Activated naive CD8-positive, alpha-beta T cell treated with anti-CD3 and anti-CD28 coated beads, Interleukin-2, amount 50 U/mL, for 24 hours (primary cell): Measurements from ENCODE around the gene GATAD2B.
"Not testable (repeated sequence)": the region's sequence is repeated elsewhere in the genome, so short reads cannot be mapped to it uniquely, and the experiment has no call there.

Experiments used
- ATAC-seq: fragments of 150-1000 bp; cut with Tn5 transposase; one replicate; pipeline ENCODE4 v1.10.0; 2021
- DNase-seq: peaks from one replicate; pipeline ENCODE4 v3.0.0; 2021
- H3K27ac Mint-ChIP-seq: one replicate; pipeline ENCODE4 v1.8.0; 2021; ENCODE audit warnings: mild to moderate bottlenecking, mixed read lengths
- H3K27me3 Mint-ChIP-seq: one replicate; pipeline ENCODE4 v1.8.0; 2021; ENCODE audit warnings: mixed read lengths
- H3K36me3 Mint-ChIP-seq: one replicate; pipeline ENCODE4 v1.8.0; 2021; ENCODE audit warnings: low read depth, mixed read lengths
- H3K4me1 Mint-ChIP-seq: one replicate; pipeline ENCODE4 v1.8.0; 2021; ENCODE audit warnings: mixed read lengths
- H3K4me3 Mint-ChIP-seq: one replicate; pipeline ENCODE4 v1.8.0; 2021; ENCODE audit warnings: mild to moderate bottlenecking, moderate library complexity, mixed read lengths
- H3K9me3 Mint-ChIP-seq: one replicate; pipeline ENCODE4 v1.8.0; 2021; ENCODE audit warnings: mixed read lengths

The GATAD2B gene

GRCh38 chr1:153928791-153929341 lies 6.1 kb upstream of the GATAD2B start:
- DNase-seq, result no peak
- Mint-ChIP-seq H3K4me1 (peaks cover 16% of the 10 kb centered on the region), H3K9me3 (no peaks in the 10 kb centered on the region), H3K27ac (peak overlapping the region; percentile 40), H3K4me3 (no peak overlapping the region), H3K36me3 (no peaks in the 10 kb centered on the region), H3K27me3 (no peaks in the 10 kb centered on the region)
- ATAC-seq, result no peak

GRCh38 chr1:153928245-153928644 lies 5.5 kb upstream of the GATAD2B start:
- Mint-ChIP-seq H3K9me3 (no peaks in the 10 kb centered on the region), H3K4me3 (peak overlapping the region; percentile 1), H3K4me1 (peaks cover 17% of the 10 kb centered on the region), H3K27me3 (no peaks in the 10 kb centered on the region), H3K36me3 (no peaks in the 10 kb centered on the region), H3K27ac (peak overlapping the region; percentile 40)
- DNase-seq (no peak), ATAC-seq (no peak)

DNA sequence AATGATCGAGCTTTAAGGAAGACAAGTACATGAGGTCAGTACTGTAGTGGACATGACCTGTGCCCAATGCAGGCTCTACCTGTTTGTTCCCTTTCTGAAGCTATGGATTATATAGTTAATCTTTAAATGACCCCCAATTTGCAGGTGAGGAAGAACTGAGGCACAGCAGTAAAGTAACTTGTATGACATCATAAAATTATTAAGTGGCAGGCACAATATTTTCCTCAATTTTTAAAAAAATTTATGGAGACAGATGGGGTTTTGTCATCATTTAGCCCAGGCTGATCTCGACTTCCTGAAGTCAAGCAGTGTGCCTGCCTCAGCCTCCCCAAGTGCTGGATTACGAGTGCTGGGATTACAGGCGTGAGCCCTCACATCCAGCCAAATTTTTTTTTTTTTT lies 3.6 kb upstream of the GATAD2B start:
- Mint-ChIP-seq H3K27ac (no peak overlapping the region), H3K9me3 (no peaks in the 10 kb centered on the region), H3K27me3 (no peaks in the 10 kb centered on the region), H3K4me1 (peaks cover 19% of the 10 kb centered on the region), H3K36me3 (no peaks in the 10 kb centered on the region), H3K4me3 (no peak overlapping the region)
- DNase-seq, result no peak
- no peak for ATAC-seq

GRCh38 chr1:153922076-153922971 lies 448 bp downstream of the GATAD2B start:
- Mint-ChIP-seq H3K36me3 (peaks cover 6% of the 10 kb centered on the region), H3K4me1 (peaks cover 49% of the 10 kb centered on the region), H3K27me3 (no peaks in the 10 kb centered on the region), H3K27ac (peak overlapping the region; percentile 81), H3K9me3 (no peaks in the 10 kb centered on the region), H3K4me3 (peak overlapping the region; percentile 87)
- peak; percentile 22 for ATAC-seq
- DNase-seq, result peak; percentile 77

- H3K36me3 Mint-ChIP-seq, result peaks cover 6% of the 10 kb centered on the region
- peak overlapping the region; percentile 87 for H3K4me3 Mint-ChIP-seq
- peak overlapping the region; percentile 81 for H3K27ac Mint-ChIP-seq
- H3K27me3 Mint-ChIP-seq, result no peaks in the 10 kb centered on the region
- DNase-seq (peak; percentile 26), ATAC-seq (no peak)
- peaks cover 50% of the 10 kb centered on the region for H3K4me1 Mint-ChIP-seq
- H3K9me3 Mint-ChIP-seq, result no peaks in the 10 kb centered on the region
Measured at GRCh38 chr1:153921803-153922075, 1.0 kb downstream of the GATAD2B start.

GRCh38 chr1:153921080-153921802 lies 1.5 kb downstream of the GATAD2B start:
- H3K27ac Mint-ChIP-seq, result peak overlapping the region; percentile 81
- peak overlapping the region; percentile 87 for H3K4me3 Mint-ChIP-seq
- no peaks in the 10 kb centered on the region for H3K9me3 Mint-ChIP-seq
- peaks cover 8% of the 10 kb centered on the region for H3K36me3 Mint-ChIP-seq
- DNase-seq (no peak), ATAC-seq (no peak)
- no peaks in the 10 kb centered on the region for H3K27me3 Mint-ChIP-seq
- peaks cover 52% of the 10 kb centered on the region for H3K4me1 Mint-ChIP-seq

- peak overlapping the region; percentile 81 for H3K27ac Mint-ChIP-seq
- peaks cover 62% of the 10 kb centered on the region for H3K4me1 Mint-ChIP-seq
- H3K9me3 Mint-ChIP-seq, result no peaks in the 10 kb centered on the region
- no peaks in the 10 kb centered on the region for H3K27me3 Mint-ChIP-seq
- DNase-seq (no peak), ATAC-seq (no peak)
- peak overlapping the region; percentile 87 for H3K4me3 Mint-ChIP-seq
- peaks cover 10% of the 10 kb centered on the region for H3K36me3 Mint-ChIP-seq
Measured at GRCh38 chr1:153919876-153920852, 2.6 kb downstream of the GATAD2B start.

DNA sequence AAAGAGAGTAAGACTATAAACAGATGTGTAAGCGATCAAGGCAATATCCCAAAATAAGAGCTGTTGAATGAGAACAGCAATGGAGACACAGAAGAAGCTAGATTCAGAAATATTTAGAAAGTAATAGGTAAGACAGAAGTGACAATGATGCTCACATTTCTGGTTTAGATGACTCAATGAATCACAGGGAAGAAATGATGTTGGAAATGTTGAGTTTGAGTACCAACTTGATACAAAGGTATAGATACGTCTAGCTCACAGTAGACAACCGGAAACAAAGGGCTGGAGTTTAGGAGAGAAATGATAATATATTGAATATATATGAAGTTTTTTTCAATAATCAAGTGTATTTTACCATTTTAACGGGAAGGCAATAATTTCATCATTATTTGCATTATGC lies 6.5 kb downstream of the GATAD2B start:
- peaks cover 16% of the 10 kb centered on the region for H3K36me3 Mint-ChIP-seq
- H3K9me3 Mint-ChIP-seq, result no peaks in the 10 kb centered on the region
- H3K4me1 Mint-ChIP-seq, result peaks cover 68% of the 10 kb centered on the region
- ATAC-seq (no peak), DNase-seq (no peak)
- no peak overlapping the region for H3K4me3 Mint-ChIP-seq
- no peak overlapping the region for H3K27ac Mint-ChIP-seq
- no peaks in the 10 kb centered on the region for H3K27me3 Mint-ChIP-seq

DNA sequence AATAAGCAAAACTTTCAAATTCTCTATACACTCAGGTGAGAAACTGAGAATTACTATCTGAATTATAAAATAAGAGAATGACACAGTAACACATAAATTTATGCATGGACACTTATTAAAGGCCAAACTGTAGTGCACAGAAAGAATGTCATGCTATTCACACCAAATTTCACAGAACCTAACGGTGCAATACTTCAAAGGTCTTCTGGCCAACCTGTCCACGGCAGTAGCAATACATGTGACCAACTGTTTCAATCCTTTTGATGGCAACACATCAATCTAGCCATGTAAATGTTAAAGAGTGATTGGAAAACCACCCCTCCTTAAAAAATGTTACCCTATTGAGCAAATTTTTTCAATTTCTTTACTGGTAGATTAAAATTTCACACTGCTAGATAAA lies 10.4 kb downstream of the GATAD2B start:
- Mint-ChIP-seq H3K36me3 (peaks cover 21% of the 10 kb centered on the region), H3K27ac (no peak overlapping the region), H3K9me3 (peaks cover under 1% of the 10 kb centered on the region), H3K4me3 (no peak overlapping the region), H3K4me1 (peaks cover 36% of the 10 kb centered on the region), H3K27me3 (no peaks in the 10 kb centered on the region)
- DNase-seq (no peak), ATAC-seq (no peak)

DNA sequence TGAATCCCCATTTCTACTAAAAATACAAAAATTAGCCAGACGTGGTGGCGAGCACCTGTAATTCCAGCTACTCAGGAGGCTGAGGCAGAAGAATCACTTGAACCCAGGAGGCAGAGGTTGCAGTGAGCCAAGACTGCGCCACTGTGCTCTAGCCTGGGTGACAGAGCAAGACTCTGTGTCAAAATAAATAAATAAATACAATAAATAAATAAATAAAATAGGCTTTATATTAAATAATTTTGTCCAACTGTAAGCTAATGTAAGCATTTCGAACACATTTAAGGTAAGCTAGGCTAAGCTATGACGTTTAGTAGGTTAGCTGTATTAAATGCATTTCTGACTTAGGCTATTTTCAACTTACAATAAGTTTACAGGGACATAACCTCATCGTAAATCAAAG lies 12.2 kb downstream of the GATAD2B start:
- H3K4me3 Mint-ChIP-seq, H3K27ac Mint-ChIP-seq, H3K9me3 Mint-ChIP-seq, ATAC-seq, H3K27me3 Mint-ChIP-seq, DNase-seq: not testable (repeated sequence)
- Mint-ChIP-seq H3K36me3 (peaks cover 28% of the 10 kb centered on the region), H3K4me1 (peaks cover 37% of the 10 kb centered on the region)

GRCh38 chr1:153908071-153908470 lies 14.7 kb downstream of the GATAD2B start:
- DNase-seq, result no peak
- H3K9me3 Mint-ChIP-seq, result peaks cover 5% of the 10 kb centered on the region
- H3K4me3 Mint-ChIP-seq, result no peak overlapping the region
- H3K36me3 Mint-ChIP-seq, result peaks cover 28% of the 10 kb centered on the region
- H3K27ac Mint-ChIP-seq, result no peak overlapping the region
- peaks cover 42% of the 10 kb centered on the region for H3K4me1 Mint-ChIP-seq
- ATAC-seq, result no peak
- no peaks in the 10 kb centered on the region for H3K27me3 Mint-ChIP-seq

DNA sequence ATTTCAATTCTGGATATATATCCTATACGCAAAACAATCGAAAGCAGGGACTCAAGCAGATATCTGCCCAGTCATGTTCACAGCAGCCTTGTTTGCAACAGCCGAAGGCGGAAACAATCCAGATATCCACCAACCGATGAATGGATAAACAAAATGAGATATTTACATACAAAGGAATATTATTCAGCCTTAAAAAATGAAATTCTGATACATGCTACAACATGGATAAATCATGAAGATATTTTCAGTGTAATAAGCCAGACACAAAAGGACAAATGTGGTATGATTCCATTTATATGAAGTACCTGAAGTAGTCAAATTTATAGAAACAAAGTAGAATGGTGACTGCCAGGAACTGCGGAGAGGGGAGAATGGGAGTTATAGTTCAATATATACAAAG lies 15.6 kb downstream of the GATAD2B start:
- Mint-ChIP-seq H3K9me3 (peaks cover 5% of the 10 kb centered on the region), H3K4me3 (no peak overlapping the region), H3K4me1 (peaks cover 36% of the 10 kb centered on the region), H3K27ac (peak overlapping the region; percentile 59), H3K36me3 (peaks cover 27% of the 10 kb centered on the region), H3K27me3 (no peaks in the 10 kb centered on the region)
- ATAC-seq (no peak), DNase-seq (no peak)

DNA sequence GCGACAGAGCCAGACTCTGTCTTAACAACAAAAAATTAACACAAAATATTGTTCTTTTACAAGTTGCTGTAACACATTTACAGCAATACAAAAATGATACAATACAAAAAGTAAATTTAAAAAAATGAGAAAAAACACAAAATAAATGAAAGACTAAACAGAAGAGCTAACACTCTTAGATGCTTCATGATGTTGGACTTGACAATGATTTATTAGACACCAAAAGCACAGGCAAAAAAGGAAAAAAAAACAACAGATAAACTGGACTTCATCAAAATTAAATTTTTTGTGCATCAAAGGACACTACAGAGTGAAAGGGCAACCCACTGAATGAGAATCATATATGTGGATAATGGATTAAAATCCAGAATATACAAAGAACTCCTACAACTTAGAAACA lies 16.4 kb downstream of the GATAD2B start:
- no peak overlapping the region for H3K4me3 Mint-ChIP-seq
- no peak for DNase-seq
- peak overlapping the region; percentile 18 for H3K27ac Mint-ChIP-seq
- H3K4me1 Mint-ChIP-seq, result peaks cover 30% of the 10 kb centered on the region
- ATAC-seq, result no peak
- H3K27me3 Mint-ChIP-seq, result no peaks in the 10 kb centered on the region
- peaks cover 22% of the 10 kb centered on the region for H3K36me3 Mint-ChIP-seq
- H3K9me3 Mint-ChIP-seq, result peaks cover 5% of the 10 kb centered on the region

DNA sequence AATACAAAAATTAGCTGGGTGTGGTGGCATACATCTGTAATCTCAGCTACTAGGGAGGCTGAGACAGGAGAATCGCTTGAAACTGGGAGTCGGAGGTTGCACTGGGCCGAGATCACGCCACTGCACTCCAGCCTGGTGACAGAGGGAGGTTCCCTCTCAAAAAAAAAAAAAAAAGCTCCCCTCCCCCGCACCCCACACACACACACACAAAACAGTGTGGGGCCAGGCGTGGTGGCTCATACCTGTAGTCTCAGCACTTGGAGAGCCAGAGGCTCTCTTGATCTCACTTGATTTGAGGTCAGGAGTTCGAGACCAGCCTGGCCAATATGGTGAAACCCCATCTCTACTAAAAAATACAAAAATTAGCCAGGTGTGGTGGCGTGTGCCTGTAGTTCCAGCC lies 16.9 kb downstream of the GATAD2B start:
- not testable (repeated sequence) for DNase-seq, ATAC-seq, H3K4me3 Mint-ChIP-seq, H3K27me3 Mint-ChIP-seq, H3K9me3 Mint-ChIP-seq
- Mint-ChIP-seq H3K4me1 (peaks cover 27% of the 10 kb centered on the region), H3K27ac (peak overlapping the region; percentile 18), H3K36me3 (peaks cover 21% of the 10 kb centered on the region)
